Measurements from ENCODE around the gene JMJD8. TPM values are rescaled to one million over a fixed set of nuclear protein-coding genes. Genes with fewer than 3 reads are reported as not detected.
A peak's percentile ranks its signal among the peaks of the same experiment; 100 is the strongest.

Gene JMJD8
- total RNA-seq, 1 experiment from 2014 or later = 121 TPM

- CTCF ChIA-PET = no interaction called here
These were observed 2.2 kb downstream of the JMJD8 start for GRCh38 chr16:681746-682427.

GRCh38 chr16:680967-681745, 3.0 kb downstream of the JMJD8 start:
- no peaks in the 10 kb centered on the region for H4K20me1 ChIP-seq (ENCODE audit: insufficient read depth)
- H3K4me2 ChIP-seq (ENCODE audit: low read length) = peak overlapping the region; percentile 97
- BruUV-seq (replicated peaks) = no TSS peak
- DNase-seq (ENCODE audit: low read depth, low spot score) (no peak), ATAC-seq (peak; percentile 5; the same call in 1 of the 2 replicates)
- no peaks in the 10 kb centered on the region for H3K27me3 ChIP-seq (ENCODE audit: insufficient read depth, low read length)
- no peaks in the 10 kb centered on the region for H3K9me2 ChIP-seq (ENCODE audit: insufficient read depth)
- H3K4me1 ChIP-seq (ENCODE audit: control insufficient read depth in 1 of 2, insufficient read depth in 2 of 2, low read length in 2 of 2) = peaks cover 13 to 54% of the 10 kb centered on the region in 2 experiments
- H3K27ac ChIP-seq (ENCODE audit: low read depth, low read length) = peak overlapping the region; percentile 98
- H3K9me3 ChIP-seq (ENCODE audit: control insufficient read depth in 1 of 2, insufficient read depth in 1 of 2, low read depth in 1 of 2, low read length in 2 of 2) = no peaks in the 10 kb centered on the region
- ChIA-PET CTCF (interaction anchor here (1.1 kb wide), 1 partner anchor 9 kb away, joined by 3 read pairs; the partner anchor contains the start of gene WDR24), RAD21 (ENCODE audit: low non-redundant PET in 1 of 2, low total read pairs in 2 of 2, uncharacterized antibody in 2 of 2, unreplicated experiment in 2 of 2) (no interaction called here), POLR2A (no interaction called here)
- intact Hi-C loops (cut with micrococcal nuclease) = no loop called here
- peaks cover 0 to 26% of the 10 kb centered on the region in 2 experiments; a peak in 2 of 4 replicates for H3K36me3 ChIP-seq (ENCODE audit: control insufficient read depth in 1 of 2, insufficient read depth in 2 of 2, low read length in 2 of 2)
- peak overlapping the region; percentile 92 for H3K9ac ChIP-seq (ENCODE audit: low read length)
- H3K79me2 ChIP-seq (ENCODE audit: insufficient read depth, low read length) = peaks cover 38% of the 10 kb centered on the region
- H3K4me3 ChIP-seq (replicated peaks in 1 of 2; ENCODE audit: low read depth in 1 of 2, low read length in 2 of 2) = peak overlapping the region; percentile 66 to 90
- no peak overlapping the region for H2AFZ ChIP-seq (ENCODE audit: low read depth, low read length, poor library complexity, severe bottlenecking)
- TF ChIP-seq CTCF (IDR thresholded peaks at IDR 0.05 in 2 of 3, conservative IDR thresholded peaks at IDR 0.05 in 1 of 3; ENCODE audit: borderline replicate concordance in 1 of 3, insufficient read depth in 1 of 3, low read depth in 2 of 3, low read length in 2 of 3) (peak in 1 of 3 experiments; percentile 14; a peak in 2 of 6 replicates), SP1 (IDR thresholded peaks at IDR 0.05; ENCODE audit: low read depth) (no peak), ZBTB33 (IDR thresholded peaks at IDR 0.05; ENCODE audit: extremely low read depth, insufficient replicate concordance, low read length) (no peak)

More at GRCh38 chr16:681746-682427, 2.2 kb downstream of the JMJD8 start:
- peak overlapping the region; percentile 97 for H3K4me2 ChIP-seq (ENCODE audit: low read length)
- H3K9ac ChIP-seq (ENCODE audit: low read length) = peak overlapping the region; percentile 92
- BruUV-seq (replicated peaks) = TSS peak; percentile 80
- ChIA-PET POLR2A (no interaction called here), RAD21 (ENCODE audit: low non-redundant PET in 1 of 2, low total read pairs in 2 of 2, uncharacterized antibody in 2 of 2, unreplicated experiment in 2 of 2) (no interaction called here)
- H3K27ac ChIP-seq (ENCODE audit: low read depth, low read length) = peak overlapping the region; percentile 98
- H3K36me3 ChIP-seq (ENCODE audit: control insufficient read depth in 1 of 2, insufficient read depth in 2 of 2, low read length in 2 of 2) = peaks cover 0 to 33% of the 10 kb centered on the region in 2 experiments; a peak in 2 of 4 replicates
- DNase-seq (ENCODE audit: low read depth, low spot score) (no peak), ATAC-seq (no peak)
- peaks cover 13 to 55% of the 10 kb centered on the region in 2 experiments for H3K4me1 ChIP-seq (ENCODE audit: control insufficient read depth in 1 of 2, insufficient read depth in 2 of 2, low read length in 2 of 2)
- peak overlapping the region; percentile 66 to 90 for H3K4me3 ChIP-seq (replicated peaks in 1 of 2; ENCODE audit: low read depth in 1 of 2, low read length in 2 of 2)
- H3K79me2 ChIP-seq (ENCODE audit: insufficient read depth, low read length) = peaks cover 41% of the 10 kb centered on the region
- no peaks in the 10 kb centered on the region for H3K9me2 ChIP-seq (ENCODE audit: insufficient read depth)
- TF ChIP-seq ELF1 (IDR thresholded peaks at IDR 0.05; ENCODE audit: borderline replicate concordance, low read depth) = no peak
- TF ChIP-seq POLR2AphosphoS5 (IDR thresholded peaks at IDR 0.05; ENCODE audit: low read depth, low read length) = peak; percentile 11; the same call in 1 of the 2 replicates
- TF ChIP-seq CEBPB (IDR thresholded peaks at IDR 0.05; ENCODE audit: low read depth) = no peak
- no peak for TF ChIP-seq ATF3 (IDR thresholded peaks at IDR 0.05)
- H3K9me3 ChIP-seq (ENCODE audit: control insufficient read depth in 1 of 2, insufficient read depth in 1 of 2, low read depth in 1 of 2, low read length in 2 of 2) = no peaks in the 10 kb centered on the region
- no peak overlapping the region for H2AFZ ChIP-seq (ENCODE audit: low read depth, low read length, poor library complexity, severe bottlenecking)
- no peaks in the 10 kb centered on the region for H3K27me3 ChIP-seq (ENCODE audit: insufficient read depth, low read length)
- H4K20me1 ChIP-seq (ENCODE audit: insufficient read depth) = no peaks in the 10 kb centered on the region
- intact Hi-C loops (cut with micrococcal nuclease) = no loop called here

Measured in HCT116 (cell line).